IMR-90 (cell line): ENCODE results near the gene VSX2. TPM values are rescaled to one million over a fixed set of nuclear protein-coding genes. Genes with fewer than 3 reads are reported as not detected.

ENCODE experiments used
- ATAC-seq: fragments of 200-7000 bp; cut with Tn5 transposase; 2 replicates; pipeline ENCODE4 v1.9.1; 2020; ENCODE audit warnings: low read depth, mild to moderate bottlenecking, moderate library complexity
- BruUV-seq: library from RNA; stranded (reverse); fragments of 400-500 nt; replicated peaks from 2 replicates; lab custom pipeline; 2021; lab: Mats Ljungman, UMichigan
- CTCF ChIA-PET: fragments of 300-600 bp; formaldehyde crosslinking; extraction: SDS; loops from one replicate; lab custom pipeline; 2021; ENCODE audit warnings: antibody characterized with exemption; lab: Yijun Ruan, JAX
- POLR2A ChIA-PET: fragments of 300-600 bp; sonication (Branson Sonifier 250); formaldehyde crosslinking; loops from one replicate; lab custom pipeline; 2022; ENCODE audit warnings: antibody characterized with exemption; ENCODE audit not compliant: unreplicated experiment; lab: Charles Lee
- DNase-seq: peaks from one replicate; pipeline ENCODE4 v3.0.0; 2013
- H2AFZ ChIP-seq: replicated peaks from 2 replicates; pipeline ENCODE3; 2013; ENCODE audit warnings: low read length, mild to moderate bottlenecking; ENCODE audit not compliant: poor library complexity
- H2AK5ac ChIP-seq: 2 replicates; pipeline ENCODE4 v1.6.1; 2013; ENCODE audit warnings: low read depth, low read length, inconsistent platforms
- H2AK9ac ChIP-seq: replicated peaks from 2 replicates; pipeline ENCODE3; 2013; ENCODE audit warnings: mild to moderate bottlenecking, low read depth, low read length, moderate library complexity; ENCODE audit not compliant: poor library complexity
- H2BK120ac ChIP-seq: 2 replicates; pipeline ENCODE4 v1.6.1; 2013; ENCODE audit warnings: low read depth, low read length, inconsistent platforms
- H2BK15ac ChIP-seq: 3 replicates; pipeline ENCODE4 v1.6.1; 2013; ENCODE audit warnings: low read depth, low read length, inconsistent platforms
- H2BK20ac ChIP-seq: 2 replicates; pipeline ENCODE4 v1.6.1; 2013; ENCODE audit warnings: low read depth, mild to moderate bottlenecking, inconsistent platforms, low read length, moderate library complexity
- H2BK5ac ChIP-seq: 2 replicates; pipeline ENCODE4 v1.6.1; 2013; ENCODE audit warnings: mild to moderate bottlenecking, low read depth, low read length, inconsistent platforms; ENCODE audit not compliant: poor library complexity, severe bottlenecking
- H3K14ac ChIP-seq: replicated peaks from 2 replicates; pipeline ENCODE4 v1.6.1; 2013; ENCODE audit warnings: low read depth, low read length, inconsistent platforms
- H3K18ac ChIP-seq: 2 replicates; pipeline ENCODE4 v1.6.1; 2013; ENCODE audit warnings: low read depth, low read length, control low read depth
- H3K23ac ChIP-seq: 2 replicates; pipeline ENCODE4 v1.6.1; 2013; ENCODE audit warnings: low read depth, low read length, inconsistent platforms
- H3K27ac ChIP-seq: 2 replicates; pipeline ENCODE4 v1.5.1; 2013; ENCODE audit warnings: mild to moderate bottlenecking, control low read depth, low read length; ENCODE audit not compliant: insufficient read depth
- H3K27me3 ChIP-seq: 2 replicates; pipeline ENCODE4 v1.6.1; 2013; ENCODE audit warnings: low read length; ENCODE audit not compliant: control insufficient read depth, insufficient read depth
- H3K36me3 ChIP-seq: 2 replicates; pipeline ENCODE4 v1.6.1; 2013; ENCODE audit warnings: low read length, mixed read lengths; ENCODE audit not compliant: control insufficient read depth, insufficient read depth
- H3K4ac ChIP-seq: 2 replicates; pipeline ENCODE4 v1.6.1; 2013; ENCODE audit warnings: low read depth, low read length, inconsistent platforms
- H3K4me1 ChIP-seq: 2 replicates; pipeline ENCODE4 v1.6.1; 2013; ENCODE audit warnings: low read length, mixed read lengths; ENCODE audit not compliant: control insufficient read depth, insufficient read depth
- H3K4me2 ChIP-seq: 2 replicates; pipeline ENCODE4 v1.6.1; 2013; ENCODE audit warnings: low read depth, mild to moderate bottlenecking, control low read depth, low read length, moderate library complexity
- H3K4me3 ChIP-seq: 2 replicates; pipeline ENCODE4 v1.5.1; 2013; ENCODE audit warnings: low read depth, mild to moderate bottlenecking, control low read depth, low read length, moderate library complexity; ENCODE audit not compliant: insufficient read depth
- H3K56ac ChIP-seq: 2 replicates; pipeline ENCODE4 v1.6.1; 2013; ENCODE audit warnings: low read length, inconsistent platforms; ENCODE audit not compliant: insufficient read depth; ENCODE audit errors: extremely low read depth
- H3K79me1 ChIP-seq, 2 experiments: 2 replicates each; pipeline ENCODE4 v1.6.1; 2013; ENCODE audit warnings: low read length in 2 of 2, inconsistent platforms in 1 of 2, low read depth in 1 of 2
- H3K9ac ChIP-seq: 2 replicates; pipeline ENCODE4 v1.6.1; 2013; ENCODE audit warnings: low read depth, low read length, control low read depth
- H3K9me1 ChIP-seq: 2 replicates; pipeline ENCODE4 v1.6.1; 2013; ENCODE audit warnings: low read length, inconsistent platforms; ENCODE audit not compliant: insufficient read depth
- H3K9me3 ChIP-seq: 2 replicates; pipeline ENCODE4 v1.6.1; 2013; ENCODE audit warnings: low read length; ENCODE audit not compliant: control insufficient read depth, insufficient read depth
- H4K20me1 ChIP-seq: 2 replicates; pipeline ENCODE4 v1.6.1; 2013; ENCODE audit warnings: low read length, inconsistent platforms; ENCODE audit not compliant: insufficient read depth
- H4K5ac ChIP-seq: 2 replicates; pipeline ENCODE4 v1.6.1; 2013; ENCODE audit warnings: mild to moderate bottlenecking, low read depth, low read length, control low read depth
- H4K8ac ChIP-seq, 2 experiments: 2 replicates each; pipeline ENCODE4 v1.6.1; 2013; ENCODE audit warnings: low read depth in 2 of 2, low read length in 2 of 2, control low read depth in 1 of 2, inconsistent platforms in 1 of 2
- H4K91ac ChIP-seq: 2 replicates; pipeline ENCODE4 v1.6.1; 2013; ENCODE audit warnings: low read depth, low read length, inconsistent platforms; ENCODE audit not compliant: insufficient read depth
- CHD1 ChIP-seq: IDR thresholded peaks from 2 replicates; pipeline ENCODE4 v1.6.1; 2012; ENCODE audit warnings: low read depth, low read length, improper control_type of control experiment
- WGBS, 2 experiments: methylation state at CpG; one replicate each; pipeline versions ENCODE4 v1.1.5 to v1.1.7; 2013; ENCODE audit warnings: missing lambda C conversion rate in 2 of 2; ENCODE audit not compliant: insufficient read length in 1 of 2; ENCODE audit errors: extremely low coverage in 2 of 2; 5-methylcytosine and 5-hydroxymethylcytosine counted together
- dilution Hi-C: fragments of 300-500 bp; cut with HindIII; formaldehyde crosslinking; loops from one replicate; pipeline ENCODE4 v1.14.3; 2018; ENCODE audit warnings: low sequenced_read_pairs; ENCODE audit not compliant: unreplicated experiment
- in situ Hi-C: fragments of 300-500 bp; cut with MboI; formaldehyde crosslinking; loops from 3 replicates; pipeline ENCODE4 v1.14.3; 2019; ENCODE audit warnings: low sequenced_read_pairs, inconsistent platforms, mixed read lengths
- intact Hi-C: fragments of 100-400 bp; cut with micrococcal nuclease; formaldehyde crosslinking; loops from 2 replicates; pipeline ENCODE4 v1.10.0; 2022
- polyA plus RNA-seq, 3 experiments: library from polyadenylated mRNA; depleted of rRNA; stranded (reverse); fragments of >200 nt; gene quantifications; 2 replicates each; pipeline ENCODE4 v1.2.3, GENCODE V29; 2012; ENCODE audit warnings: low replicate concordance in 1 of 3
- total RNA-seq: library from RNA; depleted of rRNA; stranded (reverse); fragments of >200 nt; gene quantifications from 2 replicates; pipeline ENCODE4 v1.2.3, GENCODE V29; 2012
- TF ChIP-seq, protein P1 (sequence below): fragments of 150-350 bp; IDR thresholded peaks from 2 replicates; pipeline ENCODE4 v1.6.1; 2017; ENCODE audit warnings: mild to moderate bottlenecking, antibody characterized with exemption, low read length, low read depth

VSX2 gene
- total and polyA plus RNA-seq, 2 of the 4 experiments (the other 2 are of a cell fraction), result not detected

DNA sequence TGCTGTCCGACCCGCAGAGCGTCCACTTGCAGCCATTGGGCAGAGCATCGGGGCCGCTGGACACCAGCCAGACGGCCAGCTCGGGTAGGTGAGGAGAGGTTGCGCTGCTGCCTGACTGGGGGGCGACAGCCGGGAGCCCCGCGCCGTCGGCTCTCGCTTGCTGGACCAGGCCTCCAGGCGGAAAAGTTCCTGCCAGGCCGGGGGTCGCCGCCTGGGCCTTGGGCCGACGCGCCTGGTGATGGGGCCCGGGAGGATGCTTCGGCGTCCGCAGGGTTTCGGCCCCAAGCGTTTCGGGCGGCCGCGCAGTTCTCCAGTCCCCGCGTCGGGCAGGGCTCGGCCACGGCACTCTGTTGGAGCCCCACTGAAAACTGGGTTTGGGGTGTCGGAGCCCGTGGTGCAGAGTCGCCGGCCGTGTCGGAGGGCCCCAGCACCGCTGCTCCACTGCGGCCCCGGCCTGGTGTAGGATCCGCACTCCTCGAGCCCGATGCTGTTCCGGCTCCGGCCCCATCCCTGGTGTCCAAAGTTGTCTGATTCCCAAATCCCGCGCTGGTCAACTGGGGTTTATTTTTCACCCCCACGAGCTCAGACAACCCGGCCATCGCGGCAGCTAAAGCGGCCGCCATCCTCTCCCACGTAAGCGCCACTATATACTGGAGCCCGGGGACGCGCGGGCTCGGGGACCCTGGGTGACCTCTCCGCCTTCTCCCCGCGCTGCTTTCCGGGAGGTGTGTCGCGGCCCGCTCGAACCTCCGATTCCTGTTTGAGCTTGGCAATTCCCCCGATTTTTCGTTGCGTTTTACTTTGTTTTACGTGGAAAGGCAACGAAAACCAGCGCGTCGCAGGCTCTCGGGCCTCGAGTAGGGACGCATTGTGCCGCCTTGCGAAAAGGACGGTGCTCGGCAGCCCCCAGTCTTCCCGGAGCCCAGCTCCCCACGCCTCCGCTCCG lies 872 bp downstream of the VSX2 start (continued):
- TF ChIP-seq, protein P1, sequence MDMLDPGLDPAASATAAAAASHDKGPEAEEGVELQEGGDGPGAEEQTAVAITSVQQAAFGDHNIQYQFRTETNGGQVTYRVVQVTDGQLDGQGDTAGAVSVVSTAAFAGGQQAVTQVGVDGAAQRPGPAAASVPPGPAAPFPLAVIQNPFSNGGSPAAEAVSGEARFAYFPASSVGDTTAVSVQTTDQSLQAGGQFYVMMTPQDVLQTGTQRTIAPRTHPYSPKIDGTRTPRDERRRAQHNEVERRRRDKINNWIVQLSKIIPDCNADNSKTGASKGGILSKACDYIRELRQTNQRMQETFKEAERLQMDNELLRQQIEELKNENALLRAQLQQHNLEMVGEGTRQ, result no peak

DNA sequence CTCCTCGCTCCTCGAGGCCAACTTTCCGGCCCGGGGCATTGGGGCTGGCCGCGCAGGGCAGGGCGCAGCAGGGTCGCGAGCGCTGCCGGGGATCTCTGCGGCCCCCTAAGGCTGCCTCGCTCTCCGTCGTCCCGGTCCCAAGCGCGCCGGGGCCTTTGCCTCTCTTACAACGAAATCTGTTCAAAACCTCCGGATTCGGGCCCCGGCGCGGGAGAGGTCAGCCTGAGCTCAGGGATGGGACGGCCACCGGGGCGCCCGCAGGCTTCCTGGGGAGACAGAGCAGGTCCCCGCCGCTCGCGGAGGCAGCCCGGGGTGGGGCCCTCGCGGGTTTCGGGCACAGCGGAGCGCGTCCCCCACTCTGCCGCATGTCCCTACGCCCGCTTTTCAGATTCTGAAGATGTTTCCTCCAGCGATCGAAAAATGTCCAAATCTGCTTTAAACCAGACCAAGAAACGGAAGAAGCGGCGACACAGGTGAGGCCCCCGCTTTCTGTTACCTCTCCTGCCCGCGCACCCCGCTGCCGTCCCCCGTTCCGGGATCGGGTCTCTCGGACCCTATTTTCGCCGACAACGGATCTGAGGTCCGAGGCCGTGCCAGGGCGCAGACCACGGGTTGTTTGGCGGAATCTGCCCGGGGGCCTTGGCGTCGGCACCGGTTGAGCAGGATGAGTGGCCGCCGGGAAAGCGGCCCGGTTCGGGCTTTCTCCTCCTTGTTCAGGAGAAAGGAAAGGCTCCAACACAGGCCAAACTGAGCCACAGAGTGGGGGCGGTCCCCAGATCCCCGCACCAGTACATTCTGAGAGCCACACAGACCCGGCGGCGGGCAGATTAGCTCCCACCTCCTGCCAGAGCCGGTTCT lies 1.8 kb downstream of the VSX2 start:
- no peak overlapping the region for H3K4me3 ChIP-seq
- H4K5ac ChIP-seq, result no peak overlapping the region
- no peak overlapping the region for H4K8ac ChIP-seq
- no TSS peak for BruUV-seq
- H3K9ac ChIP-seq, result no peak overlapping the region
- no peak overlapping the region for H3K56ac ChIP-seq
- H3K18ac ChIP-seq, result no peak overlapping the region
- ChIA-PET POLR2A (no interaction called here), CTCF (no interaction called here)
- peaks cover 28% of the 10 kb centered on the region for H4K20me1 ChIP-seq
- no peaks in the 10 kb centered on the region for H3K79me1 ChIP-seq
- H2AK5ac ChIP-seq, result no peak overlapping the region
- H3K9me1 ChIP-seq, result no peaks in the 10 kb centered on the region
- H2BK5ac ChIP-seq, result no peak overlapping the region
- H2AFZ ChIP-seq, result peak overlapping the region; percentile 49
- H3K27ac ChIP-seq, result no peak overlapping the region
- H2BK15ac ChIP-seq, result no peak overlapping the region
- ATAC-seq, result peak; percentile 36; the same call in 1 of the 2 replicates
- peaks cover 8% of the 10 kb centered on the region; the same call in 1 of the 2 replicates for H3K9me3 ChIP-seq
- dilution Hi-C loops, result no loop called here
- no peak overlapping the region for H3K14ac ChIP-seq
- H3K27me3 ChIP-seq, result peaks cover 90% of the 10 kb centered on the region
- no peak overlapping the region for H4K91ac ChIP-seq
- TF ChIP-seq, protein P1, result no peak
- no peak for TF ChIP-seq CHD1
- intact Hi-C loops, result no loop called here
- H2AK9ac ChIP-seq, result peak overlapping the region; percentile 47
- H3K36me3 ChIP-seq, result no peaks in the 10 kb centered on the region
- no peak overlapping the region for H3K23ac ChIP-seq
- H3K4me2 ChIP-seq, result no peak overlapping the region
- no peak overlapping the region for H2BK20ac ChIP-seq
- in situ Hi-C loops, result no loop called here
- WGBS, 2 experiments, result 2% methylated on average over 44 of the region's 80 CpGs; no CpG with 5 or more reads in 1 of the 2 experiments
- no peak overlapping the region for H2BK120ac ChIP-seq
- H3K4ac ChIP-seq, result no peak overlapping the region
- no peaks in the 10 kb centered on the region for H3K4me1 ChIP-seq
- no peak for DNase-seq
